NCI-H526 treated with DMSO at 0.1 percent for 48 hours (cell line): ENCODE measurements around the gene NAGS.
"Not testable (repeated sequence)": the region's sequence is repeated elsewhere in the genome, so short reads cannot be mapped to it uniquely, and the experiment has no call there.

Experiments used
- DNase-seq: peaks from one replicate; lab custom pipeline; 2025; lab: John Stamatoyannopoulos, UW

The NAGS gene

GRCh38 chr17:44043272-44043696 lies 38.9 kb downstream of the NAGS start:
- no peak for DNase-seq

GRCh38 chr17:44044071-44044470 lies 39.6 kb downstream of the NAGS start:
- no peak for DNase-seq

- DNase-seq: no peak
Measured at GRCh38 chr17:44045486-44045885, 41.1 kb downstream of the NAGS start.

- not testable (repeated sequence) for DNase-seq
Measured at GRCh38 chr17:44046893-44047292, 42.5 kb downstream of the NAGS start.

- no peak for DNase-seq
Measured at GRCh38 chr17:44049294-44050060, 45.1 kb downstream of the NAGS start.

- DNase-seq: no peak
Measured at GRCh38 chr17:44053125-44053872, 48.9 kb downstream of the NAGS start.
